Suprapubic skin (tissue), 4 donors: ENCODE data around the gene TOR3A. TPM values are rescaled to one million over a fixed set of nuclear protein-coding genes. Genes with fewer than 3 reads are reported as not detected.

Experiments used
- DNase-seq, 2 donors: peaks; one replicate each; pipeline ENCODE4 v3.0.0-alpha.2; 2019; ENCODE audit warnings: low spot score in 2 of 2
- H3K27ac ChIP-seq: fragments of 200-600 bp; sonication (generic); one replicate; pipeline ENCODE4 v1.5.1; 2019
- H3K27me3 ChIP-seq: fragments of 200-600 bp; sonication (generic); one replicate; pipeline ENCODE4 v1.5.1; 2019
- H3K36me3 ChIP-seq: fragments of 200-600 bp; sonication (generic); one replicate; pipeline ENCODE4 v1.5.1; 2019
- H3K4me1 ChIP-seq: fragments of 200-600 bp; sonication (generic); one replicate; pipeline ENCODE4 v1.5.1; 2019
- H3K4me3 ChIP-seq: fragments of 200-600 bp; sonication (generic); one replicate; pipeline ENCODE4 v1.5.1; 2019; ENCODE audit warnings: mild to moderate bottlenecking
- H3K9me3 ChIP-seq: fragments of 200-600 bp; sonication (generic); one replicate; pipeline ENCODE4 v1.5.1; 2019
- EP300 ChIP-seq: sonication (generic); formaldehyde crosslinking; IDR thresholded peaks from one replicate; pipeline ENCODE4 v1.6.1; 2017; ENCODE audit warnings: antibody characterized with exemption
- POLR2A ChIP-seq, 2 donors: fragments of 450-650 bp; IDR thresholded peaks; one replicate each; pipeline ENCODE4 v1.6.1; 2017; ENCODE audit warnings: antibody characterized with exemption in 2 of 2, mild to moderate bottlenecking in 2 of 2, moderate library complexity in 2 of 2
- POLR2AphosphoS5 ChIP-seq, 3 donors: sonication (generic); formaldehyde crosslinking; IDR thresholded peaks; one replicate each; pipeline ENCODE4 v1.6.1; 2017; ENCODE audit warnings: antibody characterized with exemption in 3 of 3
- WGBS: methylation state at CpG from one replicate; pipeline ENCODE4 v1.1.5; 2018; 5-methylcytosine and 5-hydroxymethylcytosine counted together
- total RNA-seq, 4 donors: library from RNA; depleted of rRNA; stranded (reverse); fragments of >200 nt; gene quantifications; one replicate each; pipeline ENCODE4 v1.1.0, GENCODE V29; 2016
- TF ChIP-seq, protein P1 (sequence below), 2 donors: fragments of 200-600 bp in 1 of 2; fragments of 450-650 bp in 1 of 2; sonication (generic) in 1 of 2; IDR thresholded peaks; one replicate each; pipeline ENCODE4 v1.5.1; 2016 to 2019; ENCODE audit warnings: antibody characterized with exemption in 2 of 2, mild to moderate bottlenecking in 1 of 2, moderate library complexity in 1 of 2

TOR3A gene
- total RNA-seq, 4 donors from 2014 or later, result 23.6 to 31.4 (median 29.6) TPM

DNA sequence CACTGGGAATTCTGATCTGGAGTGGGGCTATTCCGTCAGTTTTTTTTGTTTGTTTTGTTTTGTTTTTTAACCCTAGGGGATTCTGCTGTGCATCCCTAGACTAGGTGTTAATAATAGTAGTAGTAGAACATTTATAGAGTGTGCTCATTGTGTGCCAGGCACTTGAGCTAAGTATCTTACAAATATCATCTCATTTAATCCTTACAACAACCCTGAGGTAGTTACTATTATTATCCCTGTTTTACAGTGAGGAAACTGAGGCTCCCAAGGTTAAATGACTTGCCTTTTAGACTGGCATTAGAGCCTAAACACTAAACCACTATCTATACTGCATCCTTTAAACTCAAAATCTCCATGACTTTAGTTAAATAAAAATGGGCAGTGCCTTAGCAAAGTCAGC lies 22.1 kb downstream of the TOR3A start:
- Histone ChIP-seq H3K9me3 (no peaks in the 10 kb centered on the region), H3K36me3 (peaks cover 21% of the 10 kb centered on the region), H3K27me3 (no peaks in the 10 kb centered on the region), H3K4me1 (no peaks in the 10 kb centered on the region), H3K4me3 (no peak overlapping the region), H3K27ac (no peak overlapping the region)
- TF ChIP-seq EP300 (no peak), POLR2A (IDR thresholded peaks at IDR 0.05) (no peak), POLR2AphosphoS5 (IDR thresholded peaks at IDR 0.05) (no peak)
- TF ChIP-seq, protein P1, sequence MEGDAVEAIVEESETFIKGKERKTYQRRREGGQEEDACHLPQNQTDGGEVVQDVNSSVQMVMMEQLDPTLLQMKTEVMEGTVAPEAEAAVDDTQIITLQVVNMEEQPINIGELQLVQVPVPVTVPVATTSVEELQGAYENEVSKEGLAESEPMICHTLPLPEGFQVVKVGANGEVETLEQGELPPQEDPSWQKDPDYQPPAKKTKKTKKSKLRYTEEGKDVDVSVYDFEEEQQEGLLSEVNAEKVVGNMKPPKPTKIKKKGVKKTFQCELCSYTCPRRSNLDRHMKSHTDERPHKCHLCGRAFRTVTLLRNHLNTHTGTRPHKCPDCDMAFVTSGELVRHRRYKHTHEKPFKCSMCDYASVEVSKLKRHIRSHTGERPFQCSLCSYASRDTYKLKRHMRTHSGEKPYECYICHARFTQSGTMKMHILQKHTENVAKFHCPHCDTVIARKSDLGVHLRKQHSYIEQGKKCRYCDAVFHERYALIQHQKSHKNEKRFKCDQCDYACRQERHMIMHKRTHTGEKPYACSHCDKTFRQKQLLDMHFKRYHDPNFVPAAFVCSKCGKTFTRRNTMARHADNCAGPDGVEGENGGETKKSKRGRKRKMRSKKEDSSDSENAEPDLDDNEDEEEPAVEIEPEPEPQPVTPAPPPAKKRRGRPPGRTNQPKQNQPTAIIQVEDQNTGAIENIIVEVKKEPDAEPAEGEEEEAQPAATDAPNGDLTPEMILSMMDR (IDR thresholded peaks at IDR 0.05), result no peak
- WGBS, result 86% methylated on average over 1 of the region's 1 CpG
- no peak for DNase-seq

DNA sequence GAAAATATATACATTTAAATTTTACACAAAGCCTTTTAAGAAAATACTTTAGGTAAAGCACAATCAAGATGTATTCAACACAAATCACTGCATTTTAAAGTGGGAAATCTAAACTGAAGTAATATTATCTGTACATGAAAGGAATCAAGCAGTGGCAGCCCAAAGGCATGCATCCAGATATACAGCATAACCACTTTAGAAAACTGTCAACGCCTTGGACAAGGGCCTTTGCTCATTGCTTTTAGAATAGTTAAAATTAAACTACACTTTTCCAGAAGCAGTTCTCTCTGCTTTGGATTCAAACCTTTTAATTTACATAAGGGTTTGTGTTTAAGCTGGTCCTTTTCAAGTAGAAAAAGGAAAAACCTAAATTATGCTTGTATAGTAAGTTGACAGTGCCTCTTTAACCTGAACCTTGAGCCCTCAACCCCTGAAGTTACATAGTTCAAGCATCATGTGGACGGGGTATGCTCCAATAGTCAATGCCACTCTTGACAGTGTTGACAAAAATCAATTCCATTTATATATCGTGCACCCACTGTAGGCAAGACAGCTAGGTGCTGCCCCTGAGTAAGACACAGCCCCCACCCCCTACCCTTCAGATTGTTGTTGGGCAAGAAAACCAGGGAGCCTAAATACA lies 22.9 kb downstream of the TOR3A start:
- 95% methylated on average over 3 of the region's 3 CpGs for WGBS

DNA sequence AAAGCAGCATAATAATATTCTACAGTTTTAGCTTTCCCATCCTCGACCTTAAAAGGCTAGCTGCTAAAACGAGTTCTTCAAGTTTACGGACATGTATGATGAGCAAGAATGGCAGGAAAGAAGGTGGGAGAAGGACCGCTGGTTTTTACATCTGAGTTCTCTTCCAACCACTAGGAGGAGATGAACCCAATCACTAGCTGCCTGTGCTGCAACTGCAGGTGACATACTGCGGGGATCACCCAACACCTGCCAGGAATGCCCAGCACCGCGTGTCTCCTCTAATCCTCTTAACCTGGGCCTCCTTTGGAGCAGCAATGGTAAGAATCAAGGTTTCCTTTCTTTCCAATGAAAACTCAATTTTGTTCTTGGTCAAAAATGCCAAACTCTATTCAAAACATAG lies 23.5 kb downstream of the TOR3A start:
- Histone ChIP-seq H3K27ac (no peak overlapping the region), H3K4me3 (no peak overlapping the region), H3K27me3 (no peaks in the 10 kb centered on the region), H3K4me1 (no peaks in the 10 kb centered on the region), H3K9me3 (no peaks in the 10 kb centered on the region), H3K36me3 (peaks cover 35% of the 10 kb centered on the region)
- no peak for DNase-seq
- TF ChIP-seq, protein P1 (IDR thresholded peaks at IDR 0.05), result peak; percentile 2 to 41
- no peak for TF ChIP-seq POLR2AphosphoS5 (IDR thresholded peaks at IDR 0.05)
- 51% methylated on average over 7 of the region's 7 CpGs for WGBS

More for the DNA sequence above, 22.9 kb downstream of the TOR3A start:
- no peaks in the 10 kb centered on the region for H3K9me3 ChIP-seq
- DNase-seq, result no peak
- no peaks in the 10 kb centered on the region for H3K27me3 ChIP-seq
- H3K4me1 ChIP-seq, result no peaks in the 10 kb centered on the region
- H3K4me3 ChIP-seq, result no peak overlapping the region
- peaks cover 28% of the 10 kb centered on the region for H3K36me3 ChIP-seq
- H3K27ac ChIP-seq, result no peak overlapping the region
- TF ChIP-seq POLR2AphosphoS5 (IDR thresholded peaks at IDR 0.05) (no peak), EP300 (no peak), POLR2A (IDR thresholded peaks at IDR 0.05) (no peak)
- TF ChIP-seq, protein P1 (IDR thresholded peaks at IDR 0.05), result no peak

DNA sequence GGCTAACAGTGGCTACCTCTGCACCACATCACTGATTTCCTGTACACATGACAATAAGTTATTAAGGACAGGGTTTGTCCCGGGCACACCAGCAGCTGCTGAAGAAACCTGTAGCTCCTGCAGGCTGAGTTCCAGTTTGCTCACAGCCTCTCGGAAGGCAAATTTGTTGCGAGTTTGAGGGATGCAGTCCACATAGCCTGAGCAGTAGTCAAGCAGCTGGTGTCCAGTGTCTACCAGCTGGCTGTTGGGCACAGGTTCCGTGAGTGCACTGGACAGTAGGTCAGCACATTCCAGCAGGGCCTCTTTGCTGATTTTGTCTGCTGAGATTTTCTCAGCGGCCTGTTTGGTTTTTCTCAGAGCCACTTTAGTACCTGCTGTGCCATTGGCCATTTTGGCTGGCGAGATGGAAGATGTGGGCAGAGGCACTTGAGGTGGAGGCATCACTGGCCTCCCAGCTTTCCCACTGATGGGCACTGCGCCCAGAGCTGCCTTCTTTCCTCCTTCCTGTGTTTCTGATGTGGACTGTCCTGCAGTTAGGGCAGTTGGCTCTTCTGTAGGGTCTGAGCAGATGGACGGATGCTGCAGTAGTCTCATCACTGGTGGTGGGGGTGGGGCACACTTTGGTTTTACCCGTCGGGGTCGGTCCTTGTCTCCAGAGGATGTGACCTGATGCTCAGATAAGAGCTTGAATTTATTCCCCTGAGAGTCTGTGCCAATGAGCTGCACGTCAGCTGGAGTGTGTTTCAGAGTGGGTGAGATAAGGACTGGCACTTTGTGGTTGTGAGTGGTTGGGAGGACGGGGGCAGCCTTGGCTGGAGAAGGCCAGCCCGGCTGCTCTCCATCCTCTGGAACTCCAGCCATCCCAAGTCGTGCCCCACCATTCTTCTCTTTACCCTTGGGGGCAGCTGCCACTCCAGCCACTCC lies 26.1 kb downstream of the TOR3A start:
- peaks cover 51% of the 10 kb centered on the region for H3K36me3 ChIP-seq
- TF ChIP-seq, protein P1 (IDR thresholded peaks at IDR 0.05), result no peak
- TF ChIP-seq POLR2AphosphoS5 (IDR thresholded peaks at IDR 0.05), result no peak
- no peak for TF ChIP-seq POLR2A (IDR thresholded peaks at IDR 0.05)
- no peak for TF ChIP-seq EP300
- WGBS, result 77% methylated on average over 12 of the region's 15 CpGs

DNA sequence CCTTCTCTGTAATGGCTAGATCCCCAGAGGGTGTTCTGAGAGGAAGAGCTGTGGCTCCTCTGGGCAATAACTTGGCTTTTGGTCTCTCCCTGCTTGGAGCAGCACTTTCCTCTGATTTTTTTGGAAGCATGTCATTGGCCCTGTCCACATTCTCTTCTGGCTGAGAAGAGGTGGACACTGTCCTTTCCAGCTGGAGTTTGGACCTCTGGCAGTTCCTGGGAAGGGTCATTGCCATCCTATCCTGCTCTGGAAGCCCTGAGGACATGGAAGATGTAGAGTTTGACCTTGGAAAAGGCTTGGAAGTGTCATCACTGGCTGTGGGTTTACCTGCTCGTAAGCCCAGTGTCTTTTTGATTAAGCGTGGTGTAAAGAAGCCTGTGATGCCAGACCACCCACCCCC lies 26.8 kb downstream of the TOR3A start:
- DNase-seq, result no peak
- Histone ChIP-seq H3K27ac (no peak overlapping the region), H3K27me3 (no peaks in the 10 kb centered on the region), H3K4me1 (no peaks in the 10 kb centered on the region), H3K4me3 (no peak overlapping the region), H3K36me3 (peaks cover 56% of the 10 kb centered on the region), H3K9me3 (no peaks in the 10 kb centered on the region)
- 100% methylated on average over 1 of the region's 2 CpGs for WGBS
- no peak for TF ChIP-seq POLR2AphosphoS5 (IDR thresholded peaks at IDR 0.05)

More for the DNA sequence above, 26.1 kb downstream of the TOR3A start:
- Histone ChIP-seq H3K9me3 (no peaks in the 10 kb centered on the region), H3K27me3 (no peaks in the 10 kb centered on the region), H3K4me1 (no peaks in the 10 kb centered on the region), H3K4me3 (no peak overlapping the region), H3K27ac (no peak overlapping the region)
- no peak for DNase-seq
